SK-N-SH (cell line): ENCODE results near the gene SVIL. TPM values are rescaled to one million over a fixed set of nuclear protein-coding genes. Genes with fewer than 3 reads are reported as not detected.

ENCODE experiments used
- CTCF ChIA-PET: fragments of 300-600, 350-600 bp; formaldehyde crosslinking; extraction: SDS; loops from one replicate; lab custom pipeline; 2021; lab: Yijun Ruan, JAX
- POLR2A ChIA-PET: fragments of 350-600 bp; sonication (Branson Sonifier 250); formaldehyde crosslinking; extraction: SDS; loops from one replicate; lab custom pipeline; 2020; ENCODE audit warnings: antibody characterized with exemption, inconsistent platforms; lab: Yijun Ruan, JAX
- DNase-seq: peaks from one replicate; pipeline ENCODE4 v3.0.0; 2012
- H2AFZ ChIP-seq: fragments of 200-600 bp; sonication (generic); 2 replicates; pipeline ENCODE4 v1.8.1; 2016; ENCODE audit warnings: antibody characterized with exemption, mild to moderate bottlenecking, low read depth
- H3F3A ChIP-seq: fragments of 200-600 bp; sonication (generic); replicated peaks from 2 replicates; pipeline ENCODE3; 2016; ENCODE audit warnings: antibody characterized with exemption, mild to moderate bottlenecking; ENCODE audit not compliant: insufficient read depth
- H3K27ac ChIP-seq, 2 experiments: fragments of 200-500 bp in 1 of 2; fragments of 200-600 bp in 1 of 2; sonication (Bioruptor generic) in 1 of 2; sonication (generic), shearing (Covaris generic) in 1 of 2; 2 replicates each; pipeline versions ENCODE4 v1.5.1 to v1.6.1; 2014 to 2016; ENCODE audit warnings: low read depth in 2 of 2, inconsistent platforms in 1 of 2, low read length in 1 of 2, mild to moderate bottlenecking in 1 of 2, mixed read lengths in 1 of 2
- H3K27me3 ChIP-seq: fragments of 200-600 bp; sonication (generic), shearing (Covaris generic); 2 replicates; pipeline ENCODE4 v1.6.1; 2016; ENCODE audit warnings: mixed run types; ENCODE audit not compliant: insufficient read depth
- H3K36me3 ChIP-seq, 2 experiments: fragments of 200-500 bp in 1 of 2; fragments of 200-600 bp in 1 of 2; sonication (Bioruptor generic) in 1 of 2; sonication (generic) in 1 of 2; replicated peaks in 1 of 2; 2 replicates each; pipeline versions ENCODE3 to v1.5.1; 2014 to 2016; ENCODE audit warnings: low read length in 1 of 2, mild to moderate bottlenecking in 1 of 2; ENCODE audit not compliant: insufficient read depth in 2 of 2, control insufficient read depth in 1 of 2
- H3K4me1 ChIP-seq, 2 experiments: fragments of 200-500 bp in 1 of 2; fragments of 200-600 bp in 1 of 2; sonication (Bioruptor generic) in 1 of 2; sonication (generic), shearing (Covaris generic) in 1 of 2; 2 replicates each; pipeline versions ENCODE4 v1.5.1 to v1.6.1; 2014 to 2016; ENCODE audit warnings: low read depth in 1 of 2, low read length in 1 of 2, mixed run types in 1 of 2; ENCODE audit not compliant: insufficient read depth in 2 of 2, control insufficient read depth in 1 of 2
- H3K4me2 ChIP-seq: fragments of 200-600 bp; sonication (generic), shearing (Covaris generic); 2 replicates; pipeline ENCODE4 v1.6.1; 2017; ENCODE audit warnings: mixed run types
- H3K4me3 ChIP-seq, 2 experiments: fragments of 200-500 bp in 1 of 2; fragments of 200-600 bp in 1 of 2; sonication (Bioruptor generic) in 1 of 2; sonication (generic), shearing (Covaris generic) in 1 of 2; 2 replicates each; pipeline versions ENCODE4 v1.5.1 to v1.8.1; 2014 to 2016; ENCODE audit warnings: low read depth in 2 of 2, inconsistent platforms in 1 of 2, low read length in 1 of 2, mild to moderate bottlenecking in 1 of 2, mixed read lengths in 1 of 2, moderate library complexity in 1 of 2
- H3K79me2 ChIP-seq: fragments of 200-600 bp; sonication (generic); 2 replicates; pipeline ENCODE4 v1.8.1; 2017; ENCODE audit warnings: mild to moderate bottlenecking; ENCODE audit not compliant: insufficient read depth
- H3K9ac ChIP-seq: fragments of 200-600 bp; sonication (generic); 2 replicates; pipeline ENCODE4 v1.6.1; 2017; ENCODE audit warnings: mixed run types
- H3K9me2 ChIP-seq: fragments of 200-600 bp; sonication (generic); 2 replicates; pipeline ENCODE4 v1.6.1; 2017; ENCODE audit warnings: mixed run types
- H3K9me3 ChIP-seq: fragments of 200-600 bp; sonication (generic); 2 replicates; pipeline ENCODE4 v1.6.1; 2017; ENCODE audit warnings: mixed run types, mild to moderate bottlenecking, moderate library complexity
- H4K20me1 ChIP-seq: fragments of 200-600 bp; sonication (generic); 2 replicates; pipeline ENCODE4 v1.6.1; 2017; ENCODE audit warnings: mild to moderate bottlenecking, mixed run types; ENCODE audit not compliant: insufficient read depth
- CHD2 ChIP-seq: fragments of 150-350 bp; IDR thresholded peaks from 2 replicates; pipeline ENCODE4 v1.6.1; 2018; ENCODE audit warnings: low read length; ENCODE audit not compliant: partially characterized antibody
- EZH2phosphoT487 ChIP-seq: fragments of 200-600 bp; sonication (generic); IDR thresholded peaks from 2 replicates; pipeline ENCODE4 v1.6.1; 2017; ENCODE audit warnings: low read depth, mixed run types, mild to moderate bottlenecking, antibody characterized with exemption, moderate library complexity, borderline replicate concordance
- FOSL2 ChIP-seq: IDR thresholded peaks from 2 replicates; pipeline ENCODE4 v1.4.0; 2012; ENCODE audit warnings: low read depth, mild to moderate bottlenecking, moderate library complexity, borderline replicate concordance
- FOXJ3 ChIP-seq: sonication (generic); formaldehyde crosslinking; IDR thresholded peaks from 2 replicates; pipeline ENCODE4 v1.5.1; 2020; ENCODE audit warnings: mild to moderate bottlenecking, missing genetic modification reagents
- FOXM1 ChIP-seq: IDR thresholded peaks from 2 replicates; pipeline ENCODE4 v1.4.0; 2012; ENCODE audit warnings: low read depth, mild to moderate bottlenecking
- MXI1 ChIP-seq: IDR thresholded peaks from 2 replicates; pipeline ENCODE4 v1.6.1; 2012; ENCODE audit warnings: mild to moderate bottlenecking, low read depth, low read length, improper control_type of control experiment
- NFIC ChIP-seq: IDR thresholded peaks from 2 replicates; pipeline ENCODE4 v1.4.0; 2012; ENCODE audit warnings: borderline replicate concordance
- POLR2AphosphoS5 ChIP-seq: IDR thresholded peaks from 2 replicates; pipeline ENCODE4 v1.6.1; 2012; ENCODE audit warnings: low read depth, low read length
- RAD21 ChIP-seq: IDR thresholded peaks from 2 replicates; pipeline ENCODE4 v1.6.1; 2012; ENCODE audit warnings: mild to moderate bottlenecking, low read length
- RXRA ChIP-seq: IDR thresholded peaks from 2 replicates; pipeline ENCODE4 v1.4.0; 2012; ENCODE audit warnings: low read depth, mild to moderate bottlenecking, borderline replicate concordance
- SMC3 ChIP-seq: IDR thresholded peaks from 2 replicates; pipeline ENCODE4 v1.6.1; 2012; ENCODE audit warnings: low read depth, low read length, improper control_type of control experiment
- TAF1 ChIP-seq: IDR thresholded peaks from 2 replicates; pipeline ENCODE4 v1.6.1; 2012; ENCODE audit warnings: low read depth, mild to moderate bottlenecking, low read length, moderate library complexity, borderline replicate concordance
- TCF12 ChIP-seq: IDR thresholded peaks from 2 replicates; pipeline ENCODE4 v1.4.0; 2012
- TEAD4 ChIP-seq: IDR thresholded peaks from 2 replicates; pipeline ENCODE4 v1.4.0; 2012; ENCODE audit warnings: mild to moderate bottlenecking, borderline replicate concordance; ENCODE audit not compliant: insufficient read depth
- WGBS: methylation state at CpG from one replicate; pipeline ENCODE4 v1.1.6; 2017; ENCODE audit warnings: low lambda C conversion rate; 5-methylcytosine and 5-hydroxymethylcytosine counted together
- polyA plus RNA-seq, 3 experiments: library from polyadenylated mRNA; depleted of rRNA; stranded (reverse); fragments of >200 nt; gene quantifications; 2 replicates each; pipeline ENCODE4 v1.2.3, GENCODE V29; 2012
- TF ChIP-seq, protein P1 (sequence below): fragments of 200-600 bp; sonication (generic); IDR thresholded peaks from 2 replicates; pipeline ENCODE4 v1.6.1; 2017; ENCODE audit warnings: antibody characterized with exemption, mild to moderate bottlenecking, moderate library complexity
- TF ChIP-seq, protein P2 (sequence below): IDR thresholded peaks from 2 replicates; pipeline ENCODE4 v1.4.0; 2012; ENCODE audit warnings: low read depth
- TF ChIP-seq, protein P3 (sequence below): IDR thresholded peaks from 2 replicates; pipeline ENCODE4 v1.4.0; 2012; ENCODE audit warnings: low read depth, borderline replicate concordance

SVIL gene
- polyA plus RNA-seq, 1 of the 3 experiments (the other 2 are of a cell fraction): 48.7 TPM

DNA sequence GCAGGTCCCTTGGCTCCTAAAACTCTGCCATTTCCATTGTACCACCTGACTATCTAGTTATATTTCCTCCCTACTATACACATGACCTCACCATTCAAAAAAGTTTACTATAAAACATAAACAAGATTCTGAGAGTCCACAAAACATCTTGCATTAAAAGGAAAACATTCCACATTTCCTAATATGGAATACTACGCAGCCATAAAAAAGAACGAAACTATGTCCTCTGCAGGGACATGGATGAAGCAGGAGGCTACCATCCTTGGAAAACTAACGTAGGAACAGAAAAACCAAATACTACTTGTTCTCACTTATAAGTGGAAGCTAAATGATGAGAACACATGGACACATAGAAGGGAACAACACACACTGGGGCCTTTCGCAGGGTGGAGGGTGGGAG lies 48.3 kb downstream of the SVIL start:
- Histone ChIP-seq H3K79me2 (peaks cover 66% of the 10 kb centered on the region), H3K4me2 (no peak overlapping the region), H3K4me1 (peaks cover 7 to 37% of the 10 kb centered on the region in 2 experiments), H3K9ac (no peak overlapping the region), H3K27ac (peak overlapping the region in 1 of 2 experiments; percentile 96; a peak in 2 of 4 replicates), H4K20me1 (peaks cover 19% of the 10 kb centered on the region; the same call in 1 of the 2 replicates), H3K36me3 (peaks cover 0 to 3% of the 10 kb centered on the region in 2 experiments), H3K27me3 (no peaks in the 10 kb centered on the region), H2AFZ (no peak overlapping the region), H3K4me3 (no peak overlapping the region), H3F3A (peaks cover 35% of the 10 kb centered on the region), H3K9me3 (no peaks in the 10 kb centered on the region), H3K9me2 (no peaks in the 10 kb centered on the region)
- DNase-seq: no peak
- over 99% methylated on average over 4 of the region's 4 CpGs for WGBS
- POLR2A ChIA-PET: no interaction called here
- CTCF ChIA-PET: no interaction called here
- no peak for TF ChIP-seq NFIC
- no peak for TF ChIP-seq FOXJ3 (CRISPR knock-in tag)
- TF ChIP-seq, protein P1, sequence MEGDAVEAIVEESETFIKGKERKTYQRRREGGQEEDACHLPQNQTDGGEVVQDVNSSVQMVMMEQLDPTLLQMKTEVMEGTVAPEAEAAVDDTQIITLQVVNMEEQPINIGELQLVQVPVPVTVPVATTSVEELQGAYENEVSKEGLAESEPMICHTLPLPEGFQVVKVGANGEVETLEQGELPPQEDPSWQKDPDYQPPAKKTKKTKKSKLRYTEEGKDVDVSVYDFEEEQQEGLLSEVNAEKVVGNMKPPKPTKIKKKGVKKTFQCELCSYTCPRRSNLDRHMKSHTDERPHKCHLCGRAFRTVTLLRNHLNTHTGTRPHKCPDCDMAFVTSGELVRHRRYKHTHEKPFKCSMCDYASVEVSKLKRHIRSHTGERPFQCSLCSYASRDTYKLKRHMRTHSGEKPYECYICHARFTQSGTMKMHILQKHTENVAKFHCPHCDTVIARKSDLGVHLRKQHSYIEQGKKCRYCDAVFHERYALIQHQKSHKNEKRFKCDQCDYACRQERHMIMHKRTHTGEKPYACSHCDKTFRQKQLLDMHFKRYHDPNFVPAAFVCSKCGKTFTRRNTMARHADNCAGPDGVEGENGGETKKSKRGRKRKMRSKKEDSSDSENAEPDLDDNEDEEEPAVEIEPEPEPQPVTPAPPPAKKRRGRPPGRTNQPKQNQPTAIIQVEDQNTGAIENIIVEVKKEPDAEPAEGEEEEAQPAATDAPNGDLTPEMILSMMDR: no peak
- no peak for TF ChIP-seq CHD2
- TF ChIP-seq TEAD4: no peak
- no peak for TF ChIP-seq TAF1
- TF ChIP-seq TCF12: no peak
- no peak for TF ChIP-seq MXI1
- no peak for TF ChIP-seq FOSL2
- no peak for TF ChIP-seq SMC3
- no peak for TF ChIP-seq RXRA
- no peak for TF ChIP-seq FOXM1
- TF ChIP-seq POLR2AphosphoS5: no peak
- TF ChIP-seq, protein P2, sequence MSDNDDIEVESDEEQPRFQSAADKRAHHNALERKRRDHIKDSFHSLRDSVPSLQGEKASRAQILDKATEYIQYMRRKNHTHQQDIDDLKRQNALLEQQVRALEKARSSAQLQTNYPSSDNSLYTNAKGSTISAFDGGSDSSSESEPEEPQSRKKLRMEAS: no peak
- TF ChIP-seq, protein P3, sequence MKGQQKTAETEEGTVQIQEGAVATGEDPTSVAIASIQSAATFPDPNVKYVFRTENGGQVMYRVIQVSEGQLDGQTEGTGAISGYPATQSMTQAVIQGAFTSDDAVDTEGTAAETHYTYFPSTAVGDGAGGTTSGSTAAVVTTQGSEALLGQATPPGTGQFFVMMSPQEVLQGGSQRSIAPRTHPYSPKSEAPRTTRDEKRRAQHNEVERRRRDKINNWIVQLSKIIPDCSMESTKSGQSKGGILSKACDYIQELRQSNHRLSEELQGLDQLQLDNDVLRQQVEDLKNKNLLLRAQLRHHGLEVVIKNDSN: no peak
- TF ChIP-seq RAD21: no peak
- TF ChIP-seq EZH2phosphoT487: no peak
